Measurements from ENCODE around the gene CHD9.
"Not testable (repeated sequence)": the region's sequence is repeated elsewhere in the genome, so short reads cannot be mapped to it uniquely, and the experiment has no call there.

Gene CHD9

GRCh38 chr16:53285236-53285635, 230.4 kb downstream of the CHD9 start:
- DNase-seq: no peak

GRCh38 chr16:53290520-53290919, 235.7 kb downstream of the CHD9 start:
- DNase-seq: no peak

- DNase-seq: no peak
Observed at GRCh38 chr16:53291757-53292392, 237.1 kb downstream of the CHD9 start.

GRCh38 chr16:53297477-53297876, 242.7 kb downstream of the CHD9 start:
- no peak for DNase-seq

GRCh38 chr16:53304334-53304733, 249.5 kb downstream of the CHD9 start:
- no peak for DNase-seq

- no peak for DNase-seq
Observed at GRCh38 chr16:53305743-53306142, 251.0 kb downstream of the CHD9 start.

GRCh38 chr16:53309457-53309856, 254.7 kb downstream of the CHD9 start:
- DNase-seq: no peak

GRCh38 chr16:53320992-53321391, 266.2 kb downstream of the CHD9 start:
- no peak for DNase-seq

GRCh38 chr16:53323924-53324323, 269.1 kb downstream of the CHD9 start:
- DNase-seq: no peak

- DNase-seq: not testable (repeated sequence)
Observed at GRCh38 chr16:53330991-53331390, 276.2 kb downstream of the CHD9 start.

- DNase-seq: no peak
Observed at GRCh38 chr16:53334581-53334980, 279.8 kb downstream of the CHD9 start.

- no peak for DNase-seq
Observed at GRCh38 chr16:53337294-53337693, 282.5 kb downstream of the CHD9 start.

- DNase-seq: no peak
Observed at GRCh38 chr16:53341792-53342191, 287.0 kb downstream of the CHD9 start.

- DNase-seq: no peak
Observed at GRCh38 chr16:53355064-53355463, 300.3 kb downstream of the CHD9 start.

GRCh38 chr16:53356478-53357207, 301.9 kb downstream of the CHD9 start:
- DNase-seq: peak; percentile 7

- no peak for DNase-seq
Observed at GRCh38 chr16:53357208-53357586, 302.4 kb downstream of the CHD9 start.

GRCh38 chr16:53357955-53358354, 303.2 kb downstream of the CHD9 start:
- no peak for DNase-seq

GRCh38 chr16:53358884-53359283, 304.1 kb downstream of the CHD9 start:
- no peak for DNase-seq

GRCh38 chr16:53369921-53370320, 315.1 kb downstream of the CHD9 start:
- DNase-seq: no peak

GRCh38 chr16:53370827-53371226, 316.0 kb downstream of the CHD9 start:
- no peak for DNase-seq

GRCh38 chr16:53372992-53373871, 318.4 kb downstream of the CHD9 start:
- peak; percentile 10 for DNase-seq

- no peak for DNase-seq
Observed at GRCh38 chr16:53374800-53375199, 320.0 kb downstream of the CHD9 start.

GRCh38 chr16:53378138-53378537, 323.3 kb downstream of the CHD9 start:
- DNase-seq: no peak

Measured in NCI-H82 (cell line).